Fibroblast of upper back skin (primary cell): ENCODE measurements around the gene CSF1.

ENCODE experiments used
- DNase-seq: peaks from one replicate; pipeline ENCODE4 v3.0.0-alpha.2; 2013

The CSF1 gene

GRCh38 chr1:109901524-109902145 is 9.0 kb upstream of the CSF1 start:
- DNase-seq, result no peak

GRCh38 chr1:109902204-109902985 is 8.3 kb upstream of the CSF1 start:
- DNase-seq, result no peak

- DNase-seq, result no peak
Observed at GRCh38 chr1:109903376-109903930, 7.2 kb upstream of the CSF1 start.

GRCh38 chr1:109904105-109904817 is 6.4 kb upstream of the CSF1 start:
- peak; percentile 25 for DNase-seq

GRCh38 chr1:109905491-109905890 is 5.2 kb upstream of the CSF1 start:
- no peak for DNase-seq

- no peak for DNase-seq
Observed at GRCh38 chr1:109906160-109906838, 4.3 kb upstream of the CSF1 start.

GRCh38 chr1:109906839-109907180 is 3.8 kb upstream of the CSF1 start:
- DNase-seq, result no peak

- no peak for DNase-seq
Observed at GRCh38 chr1:109907190-109907774, 3.4 kb upstream of the CSF1 start.

GRCh38 chr1:109908836-109909235 is 1.8 kb upstream of the CSF1 start:
- DNase-seq, result no peak

GRCh38 chr1:109909561-109909960 is 1.1 kb upstream of the CSF1 start:
- DNase-seq, result no peak

- no peak for DNase-seq
Observed at GRCh38 chr1:109910963-109911798, 532 bp downstream of the CSF1 start.

- no peak for DNase-seq
Observed at GRCh38 chr1:109912214-109912861, 1.7 kb downstream of the CSF1 start.

GRCh38 chr1:109912873-109913272 is 2.2 kb downstream of the CSF1 start:
- DNase-seq, result peak; percentile 29

GRCh38 chr1:109913360-109913879 is 2.8 kb downstream of the CSF1 start:
- DNase-seq, result no peak

- DNase-seq, result peak; percentile 39
Observed at GRCh38 chr1:109914587-109915240, 4.1 kb downstream of the CSF1 start.

GRCh38 chr1:109917051-109917767 is 6.6 kb downstream of the CSF1 start:
- DNase-seq, result no peak

GRCh38 chr1:109917768-109918606 is 7.3 kb downstream of the CSF1 start:
- no peak for DNase-seq

- no peak for DNase-seq
Observed at GRCh38 chr1:109918671-109919070, 8.0 kb downstream of the CSF1 start.

- DNase-seq, result no peak
Observed at GRCh38 chr1:109919303-109919702, 8.7 kb downstream of the CSF1 start.
